ENCODE results near the gene TRPV2. TPM values are rescaled to one million over a fixed set of nuclear protein-coding genes. Genes with fewer than 3 reads are reported as not detected.

Gene TRPV2
- total and polyA plus RNA-seq, 10 of the 15 experiments (the other 5 are each of a cell fraction or from before 2014, with no cell fraction given), result 8.9 to 94.4 (median 54.1) TPM

DNA sequence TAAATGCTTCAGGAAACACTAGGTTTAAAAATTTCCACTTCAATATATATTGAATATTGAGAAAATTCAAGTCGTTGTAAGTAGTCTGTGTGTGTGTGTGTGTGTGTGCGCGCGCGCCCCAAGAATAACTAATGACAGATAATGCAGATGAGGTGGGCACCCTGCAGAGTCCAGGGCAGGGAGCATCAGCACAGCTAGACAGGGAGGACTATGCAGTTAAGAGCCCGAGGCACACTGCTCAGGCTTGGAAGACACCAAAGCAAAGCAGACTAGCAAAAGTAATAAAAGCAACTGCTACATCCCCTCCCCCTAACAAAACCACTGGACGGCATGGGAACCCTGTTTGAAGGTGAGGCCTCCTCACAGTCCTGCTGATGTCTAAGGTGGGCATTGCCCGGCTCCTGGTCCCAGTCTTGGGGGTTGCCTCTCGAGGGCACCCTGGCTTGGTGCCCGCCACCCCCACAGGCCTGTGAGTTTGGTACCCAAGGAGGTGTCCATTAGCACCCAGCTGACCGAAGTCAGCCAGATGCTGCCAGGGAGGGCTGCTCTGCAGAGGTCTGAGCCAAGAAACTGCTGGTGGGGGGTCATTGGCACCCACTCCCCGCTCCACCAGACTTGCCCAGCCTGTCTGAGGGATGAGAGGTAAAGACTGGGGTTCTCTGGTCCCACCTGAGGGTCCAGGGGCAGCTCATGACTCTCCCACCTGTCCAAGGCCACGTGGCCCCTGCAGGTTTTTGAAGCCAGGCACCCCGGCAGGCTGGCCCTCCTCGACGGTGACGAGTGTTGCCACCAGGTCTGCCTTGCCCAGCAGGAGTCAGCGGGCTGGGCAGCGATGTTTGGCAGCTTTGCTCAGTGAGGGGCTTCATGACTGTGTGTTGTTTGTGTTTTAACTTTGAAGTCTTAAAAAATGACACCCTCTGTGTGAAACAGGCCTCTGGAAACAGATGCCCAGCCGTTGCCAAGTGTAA, 58.0 kb downstream of the TRPV2 start:
- H3K4me1 ChIP-seq (ENCODE audit: control insufficient read depth, insufficient read depth, low read length), result no peaks in the 10 kb centered on the region
- 43% methylated on average over 20 of the region's 20 CpGs for WGBS (ENCODE audit: insufficient coverage, insufficient replicate concordance, low lambda C conversion rate, missing lambda C conversion rate)
- intact Hi-C loops (cut with micrococcal nuclease; ENCODE audit: unreplicated experiment) (no loop called here), in situ Hi-C loops (cut with MboI) (no loop called here)
- CTCF ChIA-PET, result interaction anchor here (1.1 to 1.6 kb wide), 2 partner anchors 48 to 110 kb away, joined by 3 to 5 read pairs; no protein-coding TSS in a partner anchor
- H4K20me1 ChIP-seq (ENCODE audit: control insufficient read depth, insufficient read depth), result no peaks in the 10 kb centered on the region
- H3K27ac ChIP-seq (ENCODE audit: control insufficient read depth, insufficient read depth), result no peak overlapping the region
- no peak overlapping the region for H3K4me2 ChIP-seq (ENCODE audit: control insufficient read depth, insufficient read depth)
- ATAC-seq, result no peak
- RAD21 ChIA-PET (ENCODE audit: unreplicated experiment), result no interaction called here
- no peaks in the 10 kb centered on the region for H3K27me3 ChIP-seq (replicated peaks in 1 of 2; ENCODE audit: control insufficient read depth in 2 of 2, insufficient read depth in 2 of 2, low read length in 1 of 2)
- POLR2A ChIA-PET, result no interaction called here
- DNase-seq (ENCODE audit: low read depth, low spot score), result no peak
- no TSS peak for BruUV-seq (replicated peaks)
- SMC1A ChIA-PET (ENCODE audit: uncharacterized antibody, unreplicated experiment), result no interaction called here
- no peaks in the 10 kb centered on the region for H3K36me3 ChIP-seq (ENCODE audit: control insufficient read depth in 2 of 2, insufficient read depth in 2 of 2, low read length in 1 of 2)
- H3K79me2 ChIP-seq (ENCODE audit: control insufficient read depth, insufficient read depth, low read length), result no peaks in the 10 kb centered on the region
- no peak overlapping the region for H3K4me3 ChIP-seq
- FAIRE-seq, result no peak
- H2AFZ ChIP-seq (ENCODE audit: control insufficient read depth, low read depth, low read length), result no peak overlapping the region
- no peaks in the 10 kb centered on the region for H3K9me3 ChIP-seq (replicated peaks; ENCODE audit: control insufficient read depth, insufficient read depth, low read length)
- H3K9ac ChIP-seq (ENCODE audit: control insufficient read depth, insufficient read depth, low read length), result no peak overlapping the region
- no peak for TF ChIP-seq NFXL1 (IDR thresholded peaks at IDR 0.05; ENCODE audit: borderline replicate concordance)
- TF ChIP-seq, protein P1, sequence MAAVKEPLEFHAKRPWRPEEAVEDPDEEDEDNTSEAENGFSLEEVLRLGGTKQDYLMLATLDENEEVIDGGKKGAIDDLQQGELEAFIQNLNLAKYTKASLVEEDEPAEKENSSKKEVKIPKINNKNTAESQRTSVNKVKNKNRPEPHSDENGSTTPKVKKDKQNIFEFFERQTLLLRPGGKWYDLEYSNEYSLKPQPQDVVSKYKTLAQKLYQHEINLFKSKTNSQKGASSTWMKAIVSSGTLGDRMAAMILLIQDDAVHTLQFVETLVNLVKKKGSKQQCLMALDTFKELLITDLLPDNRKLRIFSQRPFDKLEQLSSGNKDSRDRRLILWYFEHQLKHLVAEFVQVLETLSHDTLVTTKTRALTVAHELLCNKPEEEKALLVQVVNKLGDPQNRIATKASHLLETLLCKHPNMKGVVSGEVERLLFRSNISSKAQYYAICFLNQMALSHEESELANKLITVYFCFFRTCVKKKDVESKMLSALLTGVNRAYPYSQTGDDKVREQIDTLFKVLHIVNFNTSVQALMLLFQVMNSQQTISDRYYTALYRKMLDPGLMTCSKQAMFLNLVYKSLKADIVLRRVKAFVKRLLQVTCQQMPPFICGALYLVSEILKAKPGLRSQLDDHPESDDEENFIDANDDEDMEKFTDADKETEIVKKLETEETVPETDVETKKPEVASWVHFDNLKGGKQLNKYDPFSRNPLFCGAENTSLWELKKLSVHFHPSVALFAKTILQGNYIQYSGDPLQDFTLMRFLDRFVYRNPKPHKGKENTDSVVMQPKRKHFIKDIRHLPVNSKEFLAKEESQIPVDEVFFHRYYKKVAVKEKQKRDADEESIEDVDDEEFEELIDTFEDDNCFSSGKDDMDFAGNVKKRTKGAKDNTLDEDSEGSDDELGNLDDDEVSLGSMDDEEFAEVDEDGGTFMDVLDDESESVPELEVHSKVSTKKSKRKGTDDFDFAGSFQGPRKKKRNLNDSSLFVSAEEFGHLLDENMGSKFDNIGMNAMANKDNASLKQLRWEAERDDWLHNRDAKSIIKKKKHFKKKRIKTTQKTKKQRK (IDR thresholded peaks at IDR 0.05; ENCODE audit: low read depth, low read length), result no peak
- TF ChIP-seq LARP7 (IDR thresholded peaks at IDR 0.05), result no peak
- TF ChIP-seq POLR2A (IDR thresholded peaks at IDR 0.05; ENCODE audit: low read depth, low read length), result no peak
- TF ChIP-seq ZSCAN29 (IDR thresholded peaks at IDR 0.05), result no peak
- no peak for TF ChIP-seq POLR2AphosphoS5 (IDR thresholded peaks at IDR 0.05; ENCODE audit: low read length)
- TF ChIP-seq, protein P2, sequence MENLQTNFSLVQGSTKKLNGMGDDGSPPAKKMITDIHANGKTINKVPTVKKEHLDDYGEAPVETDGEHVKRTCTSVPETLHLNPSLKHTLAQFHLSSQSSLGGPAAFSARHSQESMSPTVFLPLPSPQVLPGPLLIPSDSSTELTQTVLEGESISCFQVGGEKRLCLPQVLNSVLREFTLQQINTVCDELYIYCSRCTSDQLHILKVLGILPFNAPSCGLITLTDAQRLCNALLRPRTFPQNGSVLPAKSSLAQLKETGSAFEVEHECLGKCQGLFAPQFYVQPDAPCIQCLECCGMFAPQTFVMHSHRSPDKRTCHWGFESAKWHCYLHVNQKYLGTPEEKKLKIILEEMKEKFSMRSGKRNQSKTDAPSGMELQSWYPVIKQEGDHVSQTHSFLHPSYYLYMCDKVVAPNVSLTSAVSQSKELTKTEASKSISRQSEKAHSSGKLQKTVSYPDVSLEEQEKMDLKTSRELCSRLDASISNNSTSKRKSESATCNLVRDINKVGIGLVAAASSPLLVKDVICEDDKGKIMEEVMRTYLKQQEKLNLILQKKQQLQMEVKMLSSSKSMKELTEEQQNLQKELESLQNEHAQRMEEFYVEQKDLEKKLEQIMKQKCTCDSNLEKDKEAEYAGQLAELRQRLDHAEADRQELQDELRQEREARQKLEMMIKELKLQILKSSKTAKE (IDR thresholded peaks at IDR 0.05; ENCODE audit: low read depth, poor library complexity, severe bottlenecking), result no peak
- no peak for TF ChIP-seq CREM (IDR thresholded peaks at IDR 0.05; ENCODE audit: low read depth)
- TF ChIP-seq, protein P3, sequence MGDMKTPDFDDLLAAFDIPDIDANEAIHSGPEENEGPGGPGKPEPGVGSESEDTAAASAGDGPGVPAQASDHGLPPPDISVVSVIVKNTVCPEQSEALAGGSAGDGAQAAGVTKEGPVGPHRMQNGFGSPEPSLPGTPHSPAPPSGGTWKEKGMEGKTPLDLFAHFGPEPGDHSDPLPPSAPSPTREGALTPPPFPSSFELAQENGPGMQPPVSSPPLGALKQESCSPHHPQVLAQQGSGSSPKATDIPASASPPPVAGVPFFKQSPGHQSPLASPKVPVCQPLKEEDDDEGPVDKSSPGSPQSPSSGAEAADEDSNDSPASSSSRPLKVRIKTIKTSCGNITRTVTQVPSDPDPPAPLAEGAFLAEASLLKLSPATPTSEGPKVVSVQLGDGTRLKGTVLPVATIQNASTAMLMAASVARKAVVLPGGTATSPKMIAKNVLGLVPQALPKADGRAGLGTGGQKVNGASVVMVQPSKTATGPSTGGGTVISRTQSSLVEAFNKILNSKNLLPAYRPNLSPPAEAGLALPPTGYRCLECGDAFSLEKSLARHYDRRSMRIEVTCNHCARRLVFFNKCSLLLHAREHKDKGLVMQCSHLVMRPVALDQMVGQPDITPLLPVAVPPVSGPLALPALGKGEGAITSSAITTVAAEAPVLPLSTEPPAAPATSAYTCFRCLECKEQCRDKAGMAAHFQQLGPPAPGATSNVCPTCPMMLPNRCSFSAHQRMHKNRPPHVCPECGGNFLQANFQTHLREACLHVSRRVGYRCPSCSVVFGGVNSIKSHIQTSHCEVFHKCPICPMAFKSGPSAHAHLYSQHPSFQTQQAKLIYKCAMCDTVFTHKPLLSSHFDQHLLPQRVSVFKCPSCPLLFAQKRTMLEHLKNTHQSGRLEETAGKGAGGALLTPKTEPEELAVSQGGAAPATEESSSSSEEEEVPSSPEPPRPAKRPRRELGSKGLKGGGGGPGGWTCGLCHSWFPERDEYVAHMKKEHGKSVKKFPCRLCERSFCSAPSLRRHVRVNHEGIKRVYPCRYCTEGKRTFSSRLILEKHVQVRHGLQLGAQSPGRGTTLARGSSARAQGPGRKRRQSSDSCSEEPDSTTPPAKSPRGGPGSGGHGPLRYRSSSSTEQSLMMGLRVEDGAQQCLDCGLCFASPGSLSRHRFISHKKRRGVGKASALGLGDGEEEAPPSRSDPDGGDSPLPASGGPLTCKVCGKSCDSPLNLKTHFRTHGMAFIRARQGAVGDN (IDR thresholded peaks at IDR 0.05), result no peak
- TF ChIP-seq USF1 (IDR thresholded peaks at IDR 0.05; ENCODE audit: borderline replicate concordance, extremely low read length, insufficient read depth, low read depth, low read length), result no peak
- TF ChIP-seq CBX3 (IDR thresholded peaks at IDR 0.05; ENCODE audit: borderline replicate concordance, low read depth), result no peak
- TF ChIP-seq MTA3 (IDR thresholded peaks at IDR 0.05; ENCODE audit: borderline replicate concordance, low read length), result no peak
- no peak for TF ChIP-seq FOXK2 (IDR thresholded peaks at IDR 0.05)

Measured in GM12878 (cell line).